Fibroblast of skin of left quadriceps (primary cell): Measurements from ENCODE around the gene SUPT4H1.
"Not testable (repeated sequence)": the region's sequence is repeated elsewhere in the genome, so short reads cannot be mapped to it uniquely, and the experiment has no call there.

Experiments
- DNase-seq, 2 experiments: peaks; one replicate each; pipeline ENCODE4 v3.0.0-alpha.2; 2013; ENCODE audit warnings: low read depth in 2 of 2

The SUPT4H1 gene

GRCh38 chr17:58363457-58364185 is 11.6 kb upstream of the SUPT4H1 start:
- no peak for DNase-seq

GRCh38 chr17:58362368-58363014 is 10.5 kb upstream of the SUPT4H1 start:
- DNase-seq, result no peak

GRCh38 chr17:58360296-58361063 is 8.5 kb upstream of the SUPT4H1 start:
- no peak for DNase-seq

- no peak for DNase-seq
These were observed 6.6 kb upstream of the SUPT4H1 start for GRCh38 chr17:58358408-58359172.

GRCh38 chr17:58357312-58358297 is 5.6 kb upstream of the SUPT4H1 start:
- DNase-seq, result no peak

GRCh38 chr17:58356231-58356630 is 4.2 kb upstream of the SUPT4H1 start:
- no peak for DNase-seq

GRCh38 chr17:58354541-58355216 is 2.7 kb upstream of the SUPT4H1 start:
- DNase-seq, result no peak

GRCh38 chr17:58353389-58353825 is 1.4 kb upstream of the SUPT4H1 start:
- DNase-seq, result no peak

GRCh38 chr17:58352596-58353388 is 791 bp upstream of the SUPT4H1 start:
- DNase-seq, result no peak

GRCh38 chr17:58351182-58351581 is 819 bp downstream of the SUPT4H1 start:
- no peak for DNase-seq

- no peak for DNase-seq
These were observed 4.0 kb downstream of the SUPT4H1 start for GRCh38 chr17:58348038-58348437.

- DNase-seq, result no peak
These were observed 6.5 kb downstream of the SUPT4H1 start for GRCh38 chr17:58345500-58345899.

- DNase-seq, result no peak
These were observed 7.2 kb downstream of the SUPT4H1 start for GRCh38 chr17:58344791-58345157.

GRCh38 chr17:58344047-58344790 is 7.8 kb downstream of the SUPT4H1 start:
- no peak for DNase-seq

GRCh38 chr17:58343131-58343530 is 8.9 kb downstream of the SUPT4H1 start:
- no peak for DNase-seq

- DNase-seq, result no peak
These were observed 10.0 kb downstream of the SUPT4H1 start for GRCh38 chr17:58341861-58342475.

- DNase-seq, result not testable (repeated sequence)
These were observed 10.7 kb downstream of the SUPT4H1 start for GRCh38 chr17:58341136-58341860.
